NCI-H2227 treated with DMSO at 0.1 percent for 48 hours (cell line): ENCODE results near the gene SLC48A1.

Experiments
- DNase-seq: peaks from one replicate; lab custom pipeline; 2025; lab: John Stamatoyannopoulos, UW

Gene SLC48A1

DNA sequence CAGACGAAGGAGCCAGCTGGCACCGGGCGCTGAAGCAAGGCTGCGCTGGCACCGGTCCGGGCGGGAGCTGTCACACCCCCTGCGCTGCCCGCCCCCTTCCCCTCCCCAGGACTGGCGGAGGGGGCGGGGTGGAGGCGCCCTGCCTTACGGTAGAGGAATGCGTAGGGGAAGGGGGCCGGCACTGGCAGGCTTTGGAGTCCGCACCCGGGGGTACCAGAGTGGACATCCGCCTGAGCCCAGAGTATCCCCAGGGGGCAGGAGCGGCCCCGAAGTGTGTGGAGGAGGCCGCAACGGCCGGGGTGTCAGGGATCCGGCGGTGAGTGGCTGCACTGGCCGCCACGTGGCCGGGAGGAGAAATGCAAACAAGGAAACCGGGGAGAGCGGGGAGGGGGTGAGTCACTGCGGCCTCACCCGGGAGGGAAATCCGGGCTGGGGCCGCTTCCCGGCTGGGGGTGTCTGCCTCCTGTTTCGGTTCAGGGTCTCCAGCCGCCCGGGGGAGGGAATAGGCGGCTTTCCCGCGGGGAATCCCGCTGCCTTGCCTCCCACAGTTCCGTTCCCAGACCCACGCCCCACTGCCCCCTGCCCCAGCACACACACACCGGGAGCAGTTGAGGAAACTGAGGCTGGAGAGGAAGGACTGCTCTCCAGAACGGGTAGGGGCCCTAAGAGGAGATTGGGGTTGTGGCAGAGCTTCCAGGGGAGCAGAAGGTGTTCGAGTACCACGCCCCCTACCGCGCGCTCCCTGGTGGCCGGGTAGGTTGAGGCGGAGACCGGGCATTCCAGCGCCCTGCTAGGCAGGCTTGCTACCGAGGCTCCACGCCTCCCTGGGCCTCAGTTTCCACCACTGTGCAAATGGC is 14.0 kb upstream of the SLC48A1 start, which contains the start of gene RAPGEF3:
Gene RAPGEF3, minus strand, starts transcription at position 47 of the 857 bp plus-strand sequence. CDS start 324 bp downstream, outside the sequence.
- peak; percentile 26 for DNase-seq

DNA sequence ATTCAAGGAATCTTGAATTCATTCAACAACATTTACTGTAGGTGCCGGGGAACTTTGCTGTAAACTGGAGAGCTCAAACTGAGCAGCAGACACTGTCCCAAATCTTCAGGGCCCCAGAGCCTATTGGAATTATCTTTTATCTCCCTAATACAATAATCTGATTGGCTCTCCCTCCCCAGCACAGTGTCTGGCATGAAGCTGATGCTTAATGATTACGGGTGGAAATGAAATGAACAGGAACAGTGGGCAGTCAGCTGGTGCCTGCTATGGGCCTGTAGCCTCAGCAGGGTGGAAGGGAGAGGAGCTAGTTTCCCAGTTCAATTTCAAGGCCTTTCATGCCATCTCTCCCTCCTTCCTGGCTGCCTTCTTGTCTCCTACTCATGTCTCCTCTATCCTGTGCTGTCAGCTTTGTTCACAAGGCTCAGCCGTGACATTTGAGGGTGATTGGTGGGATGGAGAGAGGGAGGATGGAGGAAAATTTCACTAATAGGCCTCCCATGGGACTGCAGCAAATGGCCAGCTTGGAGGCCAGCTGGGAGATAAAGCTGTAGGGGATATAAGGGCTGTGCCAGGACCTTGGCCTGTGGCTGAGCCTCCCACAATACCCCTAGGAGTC is 10.1 kb upstream of the SLC48A1 start:
- no peak for DNase-seq

DNA sequence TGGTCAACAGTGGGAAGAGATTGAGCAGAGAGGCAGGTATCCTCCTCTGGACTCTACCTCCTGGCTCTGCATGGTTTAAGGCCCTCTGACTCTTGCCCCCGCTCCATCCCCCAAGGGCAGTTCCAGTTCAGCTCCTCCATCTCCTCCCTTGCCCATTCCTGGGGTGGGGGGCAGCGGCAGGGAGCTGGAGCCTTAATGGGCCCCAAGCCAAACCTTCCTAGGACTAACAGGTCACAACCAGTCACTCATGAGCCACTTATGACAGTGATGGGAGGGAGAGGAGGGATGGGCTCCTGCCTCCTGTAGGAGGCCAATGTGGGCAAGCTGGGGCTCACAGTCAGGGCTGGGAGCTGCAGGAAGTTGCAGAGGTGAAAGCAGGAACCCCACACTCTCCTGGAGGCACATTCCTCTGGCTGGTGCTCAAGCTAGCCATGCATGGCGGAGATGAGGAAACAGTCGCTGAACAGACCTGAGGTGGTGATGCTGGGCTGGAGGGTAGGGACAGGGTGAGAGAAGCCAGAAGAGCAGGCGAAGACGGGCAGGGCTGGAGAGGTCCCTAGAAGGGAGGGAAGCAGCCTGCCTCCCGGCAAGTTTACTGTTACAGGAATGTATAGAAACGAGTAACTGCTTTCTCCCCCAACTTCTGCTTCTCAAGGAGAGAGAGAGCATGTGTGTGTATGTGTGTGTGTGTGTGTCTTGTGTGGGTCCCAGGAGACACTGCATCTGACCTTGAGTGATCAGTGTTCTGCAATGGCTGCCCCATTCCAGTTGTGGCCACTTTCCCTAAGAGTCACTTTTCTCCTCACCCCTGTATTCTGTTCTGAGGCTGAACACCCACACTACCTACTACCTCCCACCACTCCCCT is 9.3 kb upstream of the SLC48A1 start:
- DNase-seq: no peak

DNA sequence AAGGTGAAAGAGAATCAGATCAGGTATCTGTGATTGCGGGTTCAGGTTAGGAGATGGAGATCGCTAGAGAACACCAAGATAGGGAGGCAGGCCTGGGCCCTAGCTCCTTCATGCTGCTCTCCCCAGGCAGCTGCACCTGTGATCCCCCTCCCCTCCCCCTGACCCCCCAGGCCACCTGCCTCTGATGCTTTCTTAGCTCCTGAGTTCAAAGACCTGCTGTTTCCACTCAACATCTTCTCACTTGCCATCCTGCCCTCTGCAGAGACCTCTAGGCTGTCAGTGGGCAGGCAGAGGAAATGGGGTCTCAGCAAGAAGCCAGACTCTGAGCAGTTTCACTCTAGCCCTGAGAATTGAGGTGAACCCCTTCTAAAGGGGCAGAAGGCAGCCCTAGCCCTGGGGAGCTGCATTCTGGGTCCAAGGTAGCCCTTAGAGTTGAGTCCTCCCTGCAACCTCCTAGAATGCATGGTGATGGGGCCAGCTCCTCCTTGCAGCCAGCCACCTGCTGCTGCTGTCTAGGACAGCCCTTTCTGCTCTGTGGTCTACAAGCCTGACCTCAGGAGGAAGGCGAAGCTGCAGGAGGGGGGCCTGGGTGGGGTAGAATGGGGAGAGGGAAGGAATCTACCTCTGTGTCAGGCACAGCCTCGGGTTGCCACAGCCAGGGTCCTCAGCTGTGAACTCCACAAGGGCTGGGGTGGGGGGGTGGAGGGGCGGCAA is 6.4 kb upstream of the SLC48A1 start:
- DNase-seq: no peak

DNA sequence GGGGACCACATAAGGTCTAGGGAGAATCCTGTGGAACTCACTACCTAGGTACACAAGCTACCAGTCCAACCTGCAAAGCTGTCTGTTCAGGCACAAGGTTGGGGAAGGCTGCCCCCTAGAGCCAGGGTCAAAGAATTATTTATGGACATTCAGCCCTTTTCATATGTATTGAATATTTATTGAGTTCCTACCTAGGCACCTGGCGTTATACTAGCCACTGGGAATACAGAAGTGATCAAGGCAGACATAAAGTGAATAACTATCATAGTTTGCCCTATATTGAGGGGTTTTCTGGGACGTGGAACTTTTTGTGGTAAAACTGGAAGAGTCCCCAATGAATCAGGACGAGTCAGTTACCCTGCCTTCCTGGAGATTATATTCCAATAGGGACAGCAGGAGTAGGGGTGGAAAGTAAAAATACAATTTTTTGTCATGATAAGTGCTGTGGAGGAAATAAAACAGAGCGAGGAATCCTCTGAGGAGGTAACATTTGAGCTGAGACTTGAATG is 5.8 kb upstream of the SLC48A1 start:
- no peak for DNase-seq

DNA sequence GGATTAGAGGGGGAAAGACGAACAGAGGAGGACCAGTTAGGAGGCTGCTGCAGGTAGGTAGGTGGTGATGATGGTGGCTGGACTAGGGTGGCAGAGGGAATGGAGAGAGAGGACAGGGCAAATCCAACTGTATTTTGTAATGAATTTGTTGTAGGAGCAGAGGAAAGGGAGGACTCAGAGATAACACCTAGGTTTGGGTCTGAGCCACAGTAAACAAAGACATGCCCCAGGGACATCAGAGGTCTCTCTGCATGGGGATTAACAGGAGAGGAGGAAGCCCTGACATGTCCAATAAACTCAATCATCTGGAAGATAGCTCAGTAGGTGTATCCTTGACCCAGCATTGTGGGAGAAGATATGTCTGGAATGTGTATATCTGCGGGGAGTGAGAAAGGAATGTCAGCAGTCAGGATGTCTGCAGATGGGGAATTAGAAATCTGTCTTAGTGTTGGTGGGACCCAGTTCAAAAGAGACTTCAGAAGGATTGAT is 4.7 kb upstream of the SLC48A1 start:
- no peak for DNase-seq

DNA sequence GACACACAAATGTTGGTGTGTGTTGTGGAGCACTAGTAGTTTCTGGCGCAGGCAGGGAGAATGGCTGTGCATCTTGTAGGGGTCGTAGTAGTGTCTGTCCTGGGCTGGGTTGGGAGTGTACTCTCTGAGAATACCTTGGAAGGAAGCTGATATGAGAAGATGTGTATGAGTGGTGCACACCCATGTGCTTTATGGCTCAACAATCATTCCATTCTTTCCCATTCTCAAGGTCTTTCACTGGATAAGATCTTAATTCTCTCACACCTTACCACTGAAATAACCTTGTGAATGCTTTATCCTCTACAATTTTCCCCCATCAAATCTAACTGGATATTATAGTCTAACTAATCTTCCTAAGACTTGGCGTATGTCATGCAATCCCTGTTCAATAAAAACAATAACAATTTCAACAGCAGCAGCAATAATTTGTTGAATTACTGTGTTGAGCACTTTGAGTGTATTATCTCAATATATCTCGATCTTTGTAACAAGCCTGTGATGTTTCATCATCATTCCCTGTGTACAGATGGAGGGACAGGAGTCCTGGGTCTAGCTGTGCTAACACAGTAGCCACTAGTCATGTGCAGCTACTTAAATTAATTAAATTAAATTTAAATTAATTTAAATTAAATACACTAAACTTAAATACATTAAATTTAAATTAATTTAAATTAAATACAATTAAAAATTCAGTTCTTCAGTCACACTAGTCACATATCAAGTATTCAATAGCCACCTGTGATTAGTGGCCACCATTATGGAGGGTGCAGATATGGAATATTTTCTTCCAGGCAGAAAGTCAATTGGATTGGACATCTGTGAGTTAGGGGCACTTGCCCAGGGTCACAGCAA is 3.6 kb upstream of the SLC48A1 start:
- DNase-seq: no peak

DNA sequence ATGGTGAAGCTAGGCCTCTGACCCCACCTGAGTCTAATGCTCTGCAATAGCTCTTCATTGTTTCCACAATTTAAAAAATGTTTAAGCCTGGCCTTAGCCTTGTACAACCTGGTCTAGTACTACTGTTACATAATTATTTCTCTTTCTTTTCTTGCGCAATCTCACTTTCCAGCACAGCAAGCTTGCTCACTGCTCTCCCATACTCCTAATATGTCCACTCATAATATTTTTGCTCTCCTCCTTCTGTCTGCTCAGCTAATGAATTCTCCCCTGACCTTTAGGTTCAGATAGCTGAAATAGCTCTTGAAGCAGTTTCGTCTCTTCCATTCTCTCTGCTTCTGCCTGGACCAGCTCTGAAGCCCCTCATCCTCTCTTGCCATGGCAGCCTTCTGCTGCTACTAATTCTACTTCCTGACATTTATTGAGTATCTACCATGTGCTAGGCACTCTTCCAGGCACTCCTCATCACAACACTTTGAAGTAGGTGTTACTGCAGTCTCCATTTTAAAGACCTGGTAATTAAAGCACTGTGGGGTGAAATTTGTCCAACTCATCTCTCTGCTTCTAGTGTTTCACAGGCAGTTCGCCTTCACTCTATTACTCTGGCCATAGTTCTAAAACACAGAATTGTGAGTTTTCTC is 2.8 kb upstream of the SLC48A1 start:
- DNase-seq: no peak

DNA sequence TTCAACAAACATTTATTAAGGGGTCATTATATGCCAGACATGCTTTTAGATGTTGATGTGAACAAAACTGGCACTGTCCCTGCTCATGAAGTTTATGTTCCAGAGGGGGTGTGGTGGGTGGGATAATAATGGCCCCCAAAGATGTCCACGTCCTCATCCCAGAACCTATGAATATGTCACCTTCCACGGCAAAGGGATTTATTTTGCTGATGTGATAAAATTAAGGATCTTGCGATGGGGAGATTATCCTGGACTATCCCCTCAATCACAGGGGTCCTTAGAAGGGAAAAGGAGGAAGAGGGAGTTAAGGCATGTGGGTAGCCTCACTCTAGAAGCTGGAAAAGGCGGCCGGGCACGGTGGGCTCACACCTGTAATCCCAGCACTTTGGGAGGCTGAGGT is 1.7 kb upstream of the SLC48A1 start:
- DNase-seq: no peak

DNA sequence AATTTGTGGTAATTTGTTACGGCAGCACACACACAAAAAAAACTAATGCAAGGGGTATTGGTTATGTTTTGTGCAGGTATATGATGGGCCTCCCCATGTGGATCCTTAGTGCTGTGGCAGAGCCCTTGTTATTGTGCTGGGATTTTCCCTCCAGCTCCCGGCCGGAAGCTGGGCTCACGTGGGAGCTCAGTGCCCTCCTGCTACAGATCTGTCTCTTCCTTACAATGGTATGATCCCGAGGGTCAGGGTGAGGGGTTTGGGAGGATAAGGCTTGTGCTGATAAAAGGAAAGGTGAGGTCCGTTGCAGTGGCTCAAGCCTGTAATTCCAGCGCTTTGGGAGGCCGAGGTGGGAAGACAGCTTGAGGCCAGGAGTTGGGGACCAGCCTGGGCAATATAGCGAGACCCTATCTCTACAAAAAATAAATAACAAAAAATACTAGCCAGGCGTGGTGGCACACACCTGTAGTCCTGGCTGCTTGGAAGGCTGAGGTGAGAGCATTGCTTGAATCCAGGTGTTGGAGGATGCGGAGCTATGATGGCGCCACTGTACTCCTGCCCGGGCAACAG is 861 bp upstream of the SLC48A1 start:
- no peak for DNase-seq

DNA sequence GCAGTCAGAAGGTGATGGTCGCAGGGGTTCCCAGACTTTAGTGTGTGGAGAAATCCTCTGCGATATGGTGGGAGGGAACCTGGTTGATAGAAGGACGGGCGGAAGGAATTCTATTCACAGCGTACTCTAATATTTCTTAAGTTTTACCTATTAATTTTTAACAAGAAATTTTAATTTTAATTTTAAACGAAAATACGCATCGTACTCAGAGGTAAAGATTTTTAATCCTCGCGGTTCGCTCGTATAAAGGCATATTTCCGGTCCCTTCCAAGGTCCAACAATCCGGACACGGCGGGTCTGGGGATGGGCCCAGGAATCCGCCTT is 338 bp upstream of the SLC48A1 start:
- no peak for DNase-seq

DNA sequence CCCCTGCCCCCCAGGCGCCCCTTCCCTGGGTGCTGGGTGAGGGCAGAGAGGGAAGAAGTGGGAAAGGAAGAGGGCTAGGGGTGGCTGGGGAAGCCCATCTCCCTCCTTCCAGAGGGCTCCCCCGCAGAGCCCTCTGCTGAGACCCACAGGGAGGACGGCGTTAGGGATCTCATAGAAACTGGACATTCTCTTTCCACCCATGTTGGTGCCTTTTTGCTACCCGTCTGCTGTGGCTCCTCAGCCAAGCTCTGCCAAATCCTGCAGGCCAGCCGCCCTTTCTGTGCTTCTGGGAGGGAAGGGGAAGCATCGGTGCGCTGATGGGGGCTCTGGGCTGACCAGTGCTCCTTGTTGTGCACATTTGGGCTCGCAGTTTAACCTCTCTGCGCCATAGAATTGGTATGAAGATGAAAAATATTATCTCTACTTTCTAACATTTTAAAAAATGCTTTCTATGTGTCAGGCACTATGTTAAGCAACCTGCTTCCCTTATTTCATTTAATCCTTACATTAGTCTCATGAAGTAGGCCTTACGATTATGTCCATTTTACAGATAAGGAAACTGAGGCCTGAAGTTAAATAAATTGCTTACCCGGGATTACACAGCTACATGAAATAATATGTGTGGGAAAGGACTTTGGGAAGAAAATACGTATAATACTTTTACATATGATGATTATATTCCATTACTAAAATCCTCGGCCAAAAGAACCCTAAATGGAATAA is 981 bp downstream of the SLC48A1 start:
- no peak for DNase-seq

DNA sequence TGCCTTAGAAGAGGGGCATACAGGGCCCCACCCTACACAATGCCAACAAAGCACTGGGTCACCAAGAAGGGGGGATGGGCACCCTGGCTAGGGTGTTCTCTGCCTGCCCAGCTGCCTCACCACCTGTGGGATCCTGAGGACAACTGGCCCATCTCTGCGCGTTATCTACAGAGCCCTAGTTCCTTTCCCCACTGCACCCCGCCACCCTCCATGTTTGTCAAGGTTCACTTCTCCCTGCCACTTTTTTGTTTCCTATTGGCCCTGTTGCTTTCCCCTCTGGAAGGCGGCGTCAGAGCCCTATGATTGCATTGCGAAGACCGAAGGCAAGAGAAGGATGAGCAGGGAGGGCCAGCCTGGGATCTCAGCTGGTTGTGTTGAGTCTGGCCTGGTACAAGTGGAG is 1.6 kb downstream of the SLC48A1 start:
- no peak for DNase-seq

DNA sequence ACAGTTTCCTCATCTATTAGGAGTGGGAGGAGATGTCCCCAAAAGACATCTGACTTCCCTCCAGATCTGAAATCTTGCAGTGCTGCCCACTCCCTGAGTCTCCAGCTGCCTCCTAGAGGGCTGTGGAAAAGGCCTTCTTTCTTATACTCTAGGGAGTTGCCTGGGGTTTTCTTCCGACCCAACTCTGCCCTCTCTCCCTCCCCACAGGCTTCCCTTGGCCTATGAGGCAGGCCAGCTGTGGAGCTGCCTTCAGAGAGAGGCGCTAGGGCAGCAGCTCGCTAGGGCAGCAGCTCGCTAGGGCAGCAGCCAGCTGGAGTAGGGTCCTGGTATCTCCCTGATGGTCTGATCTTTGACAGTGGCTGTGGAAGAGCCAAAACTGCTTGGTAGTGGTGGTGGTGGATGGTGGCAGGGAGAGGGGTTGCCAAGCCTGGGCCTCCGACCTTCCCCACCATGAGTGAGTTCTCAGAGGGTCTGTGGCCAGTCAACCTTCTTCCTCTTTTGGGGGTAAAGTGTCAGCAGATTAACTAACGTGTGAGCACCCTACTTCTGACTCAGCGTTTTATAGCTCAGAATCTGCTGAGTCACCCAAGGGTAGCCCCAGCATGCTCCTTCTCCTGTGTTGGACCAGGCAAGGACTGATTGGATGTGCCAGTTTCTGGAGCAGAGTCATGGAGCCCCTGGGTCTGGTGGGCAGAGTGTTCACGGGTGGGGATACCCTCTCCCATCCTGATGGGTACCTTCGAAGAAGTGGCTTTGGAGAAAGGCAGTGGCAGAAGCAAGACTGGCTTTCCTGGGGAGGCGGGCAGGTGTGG is 2.3 kb downstream of the SLC48A1 start:
- no peak for DNase-seq

DNA sequence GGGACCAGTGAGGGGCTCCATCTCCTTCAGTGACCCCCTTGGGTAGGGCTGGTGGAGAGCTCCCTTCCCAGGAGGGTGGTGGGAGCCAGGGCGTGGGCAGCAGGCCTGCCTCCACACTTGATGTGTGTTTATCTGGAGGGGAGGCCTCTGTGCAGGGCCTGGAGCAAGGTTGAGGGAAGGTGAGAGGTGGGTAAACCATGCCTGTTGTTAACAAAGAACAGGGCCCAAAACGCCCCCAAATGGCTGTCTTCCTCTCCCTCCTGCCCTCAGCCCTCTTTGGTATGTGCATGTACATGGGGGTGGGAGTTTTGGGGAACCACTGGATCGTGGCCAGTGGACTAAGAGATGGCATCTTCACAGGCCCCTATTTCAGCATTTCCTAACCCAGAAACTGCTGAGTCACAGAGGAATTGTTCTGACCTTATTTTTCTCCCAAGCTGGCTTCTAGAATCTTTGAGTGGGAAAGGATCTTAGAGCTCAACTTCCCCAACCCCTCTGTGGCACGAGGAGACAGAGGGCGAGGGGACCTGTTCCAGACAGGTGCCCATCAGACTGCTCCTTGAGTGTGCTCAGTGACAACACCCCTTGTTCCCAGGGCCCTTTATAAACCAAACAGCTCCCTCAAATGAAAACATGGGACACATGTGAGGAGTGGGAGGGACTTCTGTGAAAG is 3.6 kb downstream of the SLC48A1 start:
- DNase-seq: no peak

DNA sequence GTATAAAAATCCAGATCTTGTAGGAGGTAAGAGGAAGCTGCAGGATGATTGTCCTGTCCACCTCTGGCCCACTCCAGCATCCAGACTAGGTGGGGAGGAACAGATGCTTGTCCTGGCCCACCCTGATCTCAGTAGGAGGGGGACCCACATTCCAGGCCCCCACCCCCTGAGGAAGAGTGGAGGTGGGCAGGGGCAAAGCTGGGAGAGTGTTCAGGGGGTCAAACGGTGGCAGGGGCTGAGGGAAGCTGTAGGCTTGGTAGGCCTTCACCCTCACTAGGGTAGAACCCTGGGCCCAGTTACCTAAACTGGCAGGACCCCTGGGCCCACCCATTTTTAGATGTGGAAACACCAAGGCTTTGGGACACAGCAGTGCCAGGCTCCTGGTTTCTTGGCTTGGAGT is 4.1 kb downstream of the SLC48A1 start:
- no peak for DNase-seq

DNA sequence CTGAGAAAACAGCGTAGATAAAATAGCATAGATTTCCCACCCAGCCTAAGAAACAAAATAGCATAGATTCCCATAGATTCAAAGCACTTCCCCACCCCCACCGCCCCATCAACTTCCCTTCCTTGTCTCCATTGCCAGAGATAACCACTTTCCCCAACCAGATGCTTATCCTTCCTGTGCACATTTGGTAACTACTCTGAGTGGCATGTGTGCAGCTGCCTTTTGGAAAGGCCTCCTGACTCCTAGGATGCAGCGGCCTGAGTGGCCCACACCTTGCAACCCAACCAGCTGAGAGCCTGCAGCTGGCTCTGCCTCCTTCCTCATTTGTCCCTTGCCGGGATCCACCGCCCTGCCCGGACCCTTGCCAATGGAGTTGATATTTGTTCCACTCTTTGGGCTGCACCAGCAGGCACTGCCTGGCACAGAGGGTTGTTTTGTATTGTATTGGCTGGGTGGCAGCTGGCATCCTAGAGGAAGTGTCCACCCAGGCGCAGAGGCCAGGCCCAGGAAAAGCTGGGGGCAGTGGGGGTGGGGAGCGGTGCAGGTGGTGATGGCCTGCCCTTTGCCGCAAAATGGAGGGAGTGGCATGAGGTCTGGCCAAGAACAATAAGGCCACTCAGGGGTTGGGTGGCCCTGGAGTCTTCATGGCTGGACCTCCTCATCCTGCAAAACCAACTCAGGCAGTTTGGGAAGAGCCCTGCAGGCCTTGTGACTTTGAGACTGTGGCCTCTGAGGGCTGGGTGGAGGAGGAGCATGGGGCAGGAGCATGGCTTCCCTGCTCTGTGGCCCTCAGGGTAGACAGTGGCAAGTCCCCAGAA is 4.9 kb downstream of the SLC48A1 start:
- DNase-seq: no peak
